Hepatocyte (in vitro differentiated cells): ENCODE results near the gene NEK9. TPM values are rescaled to one million over a fixed set of nuclear protein-coding genes. Genes with fewer than 3 reads are reported as not detected.
A peak's percentile ranks its signal among the peaks of the same experiment; 100 is the strongest.

Experiments
- DNase-seq: peaks from one replicate; pipeline ENCODE4 v3.0.0-alpha.2; 2016; ENCODE audit warnings: low spot score
- H2AFZ ChIP-seq: fragments of 200-600 bp; sonication (generic); 2 replicates; pipeline ENCODE4 v1.6.0; 2016; ENCODE audit warnings: antibody characterized with exemption, mild to moderate bottlenecking
- H3K27ac ChIP-seq: fragments of 200-600 bp; sonication (generic); 2 replicates; pipeline ENCODE4 v1.5.1; 2016; ENCODE audit warnings: mild to moderate bottlenecking
- H3K27me3 ChIP-seq: fragments of 200-600 bp; sonication (generic); 2 replicates; pipeline ENCODE4 v1.6.1; 2016
- H3K36me3 ChIP-seq: fragments of 200-600 bp; sonication (generic); replicated peaks from 2 replicates; pipeline ENCODE4 v1.5.1; 2016; ENCODE audit warnings: low read depth; ENCODE audit not compliant: insufficient read depth
- H3K4me1 ChIP-seq: fragments of 200-600 bp; sonication (generic); 2 replicates; pipeline ENCODE4 v1.5.1; 2016; ENCODE audit warnings: mild to moderate bottlenecking, moderate library complexity; ENCODE audit not compliant: insufficient read depth
- H3K4me2 ChIP-seq: fragments of 200-600 bp; sonication (generic); 2 replicates; pipeline ENCODE4 v1.6.0; 2016
- H3K4me3 ChIP-seq: fragments of 200-600 bp; sonication (generic); 2 replicates; pipeline ENCODE4 v1.5.1; 2016; ENCODE audit warnings: mild to moderate bottlenecking
- H3K79me2 ChIP-seq: fragments of 200-600 bp; sonication (generic); 2 replicates; pipeline ENCODE4 v1.6.0; 2017; ENCODE audit warnings: mild to moderate bottlenecking
- H3K9me2 ChIP-seq: fragments of 200-600 bp; sonication (generic); replicated peaks from 2 replicates; pipeline ENCODE4 v1.6.0; 2017; ENCODE audit warnings: mild to moderate bottlenecking; ENCODE audit not compliant: insufficient read depth
- H3K9me3 ChIP-seq: fragments of 200-600 bp; sonication (generic); 2 replicates; pipeline ENCODE4 v1.5.1; 2016; ENCODE audit warnings: low read depth, mild to moderate bottlenecking
- H4K20me1 ChIP-seq: fragments of 200-600 bp; sonication (generic); 2 replicates; pipeline ENCODE4 v1.6.0; 2016; ENCODE audit warnings: mild to moderate bottlenecking; ENCODE audit not compliant: insufficient read depth, poor library complexity, severe bottlenecking
- CTCF ChIP-seq: fragments of 200-600 bp; sonication (generic); IDR thresholded peaks from 2 replicates; pipeline ENCODE4 v1.5.1; 2016; ENCODE audit warnings: antibody characterized with exemption, mild to moderate bottlenecking; ENCODE audit not compliant: poor library complexity
- EZH2 ChIP-seq: fragments of 200-600 bp; sonication (generic); IDR thresholded peaks from 2 replicates; pipeline ENCODE4 v1.6.1; 2016; ENCODE audit warnings: antibody characterized with exemption, mild to moderate bottlenecking, borderline replicate concordance
- EZH2phosphoT487 ChIP-seq: fragments of 200-600 bp; sonication (generic); IDR thresholded peaks from one replicate; pipeline ENCODE4 v1.6.1; 2018; ENCODE audit warnings: antibody characterized with exemption, mild to moderate bottlenecking, low read depth, moderate library complexity; ENCODE audit not compliant: unreplicated experiment, severe bottlenecking
- WGBS: methylation state at CpG from one replicate; pipeline ENCODE4 v1.1.6; 2016; ENCODE audit warnings: low lambda C conversion rate; ENCODE audit errors: missing lambda C conversion rate; 5-methylcytosine and 5-hydroxymethylcytosine counted together
- polyA plus RNA-seq: library from polyadenylated mRNA; unstranded; fragments of >200 nt; fragmentation: Nextera tagmentation; extraction: Ambion mirVana; gene quantifications from 2 replicates; pipeline ENCODE4 v1.2.1, GENCODE V29; 2016
- total RNA-seq: library from RNA; depleted of rRNA; stranded (reverse); fragments of >200 nt; gene quantifications from 2 replicates; pipeline ENCODE4 v1.2.3, GENCODE V29; 2014

NEK9 gene
- total and polyA plus RNA-seq, 2 experiments from 2014 or later: 8.8 to 21.1 TPM

GRCh38 chr14:75051556-75051899, 75.3 kb downstream of the NEK9 start:
- peak overlapping the region; percentile 81 for H3K4me2 ChIP-seq
- peak overlapping the region; percentile 64 for H2AFZ ChIP-seq
- no peak for DNase-seq
- peaks cover 8% of the 10 kb centered on the region for H3K4me1 ChIP-seq
- H3K4me3 ChIP-seq: peak overlapping the region; percentile 35
- no peaks in the 10 kb centered on the region for H3K9me2 ChIP-seq
- no peaks in the 10 kb centered on the region for H3K36me3 ChIP-seq
- TF ChIP-seq EZH2phosphoT487 (no peak), CTCF (no peak), EZH2 (no peak)
- no peak overlapping the region for H3K27ac ChIP-seq
- peaks cover 19% of the 10 kb centered on the region for H3K79me2 ChIP-seq
- no peaks in the 10 kb centered on the region for H4K20me1 ChIP-seq
- 38% methylated on average over 5 of the region's 5 CpGs for WGBS
- no peaks in the 10 kb centered on the region for H3K27me3 ChIP-seq
- H3K9me3 ChIP-seq: no peaks in the 10 kb centered on the region

- TF ChIP-seq EZH2 (no peak), EZH2phosphoT487 (no peak), CTCF (no peak)
- Histone ChIP-seq H2AFZ (peak within 1 kb of the TSS; percentile 64), H3K79me2 (peaks cover 19% of the 10 kb centered on the region), H4K20me1 (no peaks in the 10 kb centered on the region), H3K9me3 (no peaks in the 10 kb centered on the region), H3K4me2 (peak within 1 kb of the TSS; percentile 81), H3K27ac (peak within 1 kb of the TSS; percentile 90), H3K27me3 (no peaks in the 10 kb centered on the region), H3K4me1 (peaks cover 8% of the 10 kb centered on the region), H3K4me3 (peak within 1 kb of the TSS; percentile 35), H3K9me2 (no peaks in the 10 kb centered on the region), H3K36me3 (no peaks in the 10 kb centered on the region)
- DNase-seq: peak; percentile 93
- WGBS: 3% methylated on average over 49 of the region's 59 CpGs
These were observed 75.8 kb downstream of the NEK9 start, which contains the start of gene MLH3 for GRCh38 chr14:75050852-75051555. MLH3 (minus strand) TSS chr14:75051467; CDS start chr14:75049655, 1,812 bp downstream.

GRCh38 chr14:75049731-75050201, 77.1 kb downstream of the NEK9 start:
- Histone ChIP-seq H3K27me3 (no peaks in the 10 kb centered on the region), H3K4me2 (peak overlapping the region; percentile 81), H3K9me2 (no peaks in the 10 kb centered on the region), H4K20me1 (no peaks in the 10 kb centered on the region), H3K4me3 (no peak overlapping the region), H3K9me3 (no peaks in the 10 kb centered on the region), H3K79me2 (peaks cover 24% of the 10 kb centered on the region), H2AFZ (no peak overlapping the region), H3K36me3 (no peaks in the 10 kb centered on the region), H3K4me1 (peaks cover 8% of the 10 kb centered on the region), H3K27ac (no peak overlapping the region)
- no peak for DNase-seq
- 90% methylated on average over 3 of the region's 3 CpGs for WGBS
- TF ChIP-seq EZH2 (no peak), EZH2phosphoT487 (no peak), CTCF (no peak)
